Activated T-cell treated with anti-CD3 and anti-CD28 coated beads, Interleukin-2, amount 50 U/mL, for 48 hours (primary cell): ENCODE results near the gene PHF2.
A peak's percentile ranks its signal among the peaks of the same experiment; 100 is the strongest.

ENCODE experiments used
- DNase-seq, 2 experiments: peaks; one replicate each; pipeline ENCODE4 v3.0.0-alpha.2; 2020

Gene PHF2

DNA sequence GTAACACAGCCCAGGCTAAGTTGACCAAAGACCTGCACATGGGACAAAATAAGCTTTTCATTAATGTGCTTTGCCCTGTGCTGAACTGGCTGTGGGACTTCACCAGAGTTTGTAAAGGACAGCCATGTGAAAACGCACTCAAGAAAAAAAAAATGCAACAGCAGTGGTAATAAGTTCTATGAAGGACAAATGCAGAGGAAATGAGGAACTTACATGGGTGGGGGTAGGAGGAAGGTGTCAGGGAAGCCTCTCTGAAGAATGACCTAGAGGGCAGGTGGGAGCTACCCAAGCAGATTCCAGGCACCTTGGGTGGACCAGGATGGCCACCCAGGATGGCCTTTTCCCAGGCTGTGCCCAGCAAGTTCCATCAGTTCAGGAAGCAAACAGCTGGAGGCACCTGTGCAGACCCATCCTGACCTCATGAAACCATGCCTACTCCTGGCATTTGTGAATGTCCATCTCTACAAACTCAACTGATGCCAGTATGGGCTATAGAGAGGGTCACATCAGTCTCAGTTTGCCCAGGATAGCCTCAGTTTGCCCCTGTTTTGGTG is 6.7 kb upstream of the PHF2 start:
- DNase-seq, result no peak

DNA sequence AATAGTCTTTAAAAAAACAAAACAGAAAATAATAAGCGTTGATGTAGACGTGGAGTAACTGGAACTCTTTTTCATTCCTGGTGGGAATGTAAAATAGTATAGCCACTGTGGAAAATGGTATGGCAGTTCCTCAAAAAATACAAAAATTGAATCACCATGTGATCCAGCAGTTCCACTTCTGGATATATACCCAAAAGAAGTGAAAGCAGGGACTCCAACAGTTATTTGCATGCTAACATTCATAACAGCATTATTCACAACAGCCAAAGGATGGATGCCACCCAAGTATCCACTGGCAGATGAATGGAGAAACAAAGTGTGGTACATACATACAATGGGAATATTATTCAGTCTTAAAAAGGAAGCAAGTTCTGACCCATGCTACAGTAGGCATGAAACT is 4.2 kb upstream of the PHF2 start:
- no peak for DNase-seq

- DNase-seq, result no peak
These were observed 3.5 kb upstream of the PHF2 start for GRCh38 chr9:93572636-93573515.

- no peak for DNase-seq
These were observed 2.9 kb upstream of the PHF2 start for GRCh38 chr9:93573516-93573828.

GRCh38 chr9:93574091-93574899 is 2.1 kb upstream of the PHF2 start:
- no peak for DNase-seq

GRCh38 chr9:93574900-93575795 is 1.2 kb upstream of the PHF2 start:
- no peak for DNase-seq

- DNase-seq, result peak; percentile 69 to 72
These were observed 557 bp upstream of the PHF2 start for GRCh38 chr9:93575796-93576257.

GRCh38 chr9:93577078-93577974 is 942 bp downstream of the PHF2 start:
- peak; percentile 35 to 52 for DNase-seq

DNA sequence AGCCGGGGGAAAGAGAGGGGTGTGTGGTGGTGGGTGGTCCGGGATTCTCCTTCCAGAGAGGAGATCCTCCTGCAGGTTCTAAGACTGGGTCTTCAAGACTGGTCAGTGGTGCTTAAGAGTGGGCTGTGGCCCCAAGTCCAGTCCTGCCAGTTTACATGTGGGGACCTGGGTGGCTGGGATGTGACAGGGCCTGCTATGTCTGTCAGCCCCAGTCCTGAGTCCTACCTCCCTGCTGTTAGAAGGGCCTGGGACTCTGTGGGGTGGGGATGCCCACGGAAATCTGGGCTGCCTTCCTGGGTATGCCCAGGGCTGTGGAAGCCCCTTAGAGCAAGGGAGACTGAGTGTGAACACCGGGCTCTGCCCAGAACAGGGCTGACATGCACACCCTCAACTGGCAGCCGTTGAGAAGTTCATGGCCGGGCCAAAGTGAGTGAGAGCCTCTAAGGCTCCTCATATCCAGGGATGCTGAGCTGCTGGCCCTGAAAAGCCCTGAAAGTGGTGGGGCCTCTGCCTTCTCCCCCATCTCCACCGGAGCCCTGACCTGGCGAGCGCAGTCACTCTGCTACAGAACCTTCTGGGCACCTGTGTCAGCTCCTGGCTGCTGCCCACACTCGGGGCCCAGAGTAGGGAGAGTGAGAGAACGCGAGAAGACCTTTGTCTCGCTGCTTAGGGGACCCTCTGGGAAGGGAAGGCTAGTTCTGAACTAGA is 1.7 kb downstream of the PHF2 start:
- no peak for DNase-seq

DNA sequence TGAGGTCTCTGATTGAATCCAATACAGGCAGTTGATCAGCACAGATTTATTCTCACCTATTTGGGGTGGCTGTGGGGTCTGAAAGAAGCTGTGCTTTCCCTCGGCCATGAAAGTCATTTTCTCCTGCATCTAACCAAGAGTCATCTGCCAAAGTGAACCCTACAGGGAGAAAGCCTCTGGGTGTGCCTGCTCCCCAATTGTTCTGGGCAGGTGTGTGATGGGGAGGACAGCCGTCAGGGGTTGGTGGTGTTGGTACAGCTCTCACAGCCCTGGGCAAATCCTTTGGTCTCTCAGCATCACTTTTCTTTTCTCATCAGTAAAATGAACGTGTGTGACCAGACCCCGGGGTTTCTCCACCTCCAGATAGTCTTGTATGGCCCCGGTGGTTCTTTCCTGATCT is 2.5 kb downstream of the PHF2 start:
- DNase-seq, result peak; percentile 13 to 16

GRCh38 chr9:93579711-93580516 is 3.5 kb downstream of the PHF2 start:
- DNase-seq, result peak in 1 of 2 experiments; percentile 11

- DNase-seq, result peak; percentile 9 to 15
These were observed 4.4 kb downstream of the PHF2 start for GRCh38 chr9:93580654-93581380.

- peak in 1 of 2 experiments; percentile 6 for DNase-seq
These were observed 5.7 kb downstream of the PHF2 start for GRCh38 chr9:93582115-93582514.

DNA sequence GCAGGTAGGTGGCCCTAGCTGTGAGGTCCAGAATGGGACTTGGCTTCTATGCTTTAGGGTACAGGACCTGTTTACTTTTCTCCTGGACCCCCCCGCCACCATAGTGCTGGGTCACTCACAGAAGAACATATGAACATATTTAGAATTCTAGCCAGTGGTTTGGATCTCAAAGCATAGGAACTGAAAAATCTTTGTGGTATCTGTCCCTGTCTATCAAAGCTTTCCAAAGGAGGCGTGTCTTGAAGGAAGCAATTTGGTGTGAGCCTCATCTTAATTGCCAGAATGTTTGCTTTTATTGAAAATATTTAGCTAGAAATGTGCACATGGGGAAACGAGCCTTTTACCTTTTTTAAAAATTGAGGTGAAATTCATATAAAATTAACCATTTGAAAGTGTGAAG is 6.2 kb downstream of the PHF2 start:
- no peak for DNase-seq

DNA sequence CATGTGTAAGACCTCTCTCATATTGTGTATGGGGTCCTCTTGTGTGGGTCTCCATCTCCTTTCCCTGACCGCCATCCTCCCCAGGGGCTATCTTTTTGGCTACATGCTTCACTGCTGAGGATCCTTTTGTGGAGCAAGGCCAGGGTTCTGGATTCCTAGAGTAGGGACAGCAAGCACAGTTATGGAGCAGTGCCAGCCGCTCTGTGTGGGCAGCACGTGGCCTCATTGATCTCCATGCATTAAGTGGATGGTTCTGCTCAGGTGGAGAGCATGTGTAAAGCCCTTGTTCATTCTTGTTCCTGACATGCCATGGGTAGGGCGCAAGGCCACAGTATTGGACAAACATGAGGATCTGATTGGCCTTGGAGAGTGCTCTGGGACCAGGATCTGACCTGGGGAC is 8.9 kb downstream of the PHF2 start:
- no peak for DNase-seq

GRCh38 chr9:93585695-93586094 is 9.3 kb downstream of the PHF2 start:
- DNase-seq, result no peak

DNA sequence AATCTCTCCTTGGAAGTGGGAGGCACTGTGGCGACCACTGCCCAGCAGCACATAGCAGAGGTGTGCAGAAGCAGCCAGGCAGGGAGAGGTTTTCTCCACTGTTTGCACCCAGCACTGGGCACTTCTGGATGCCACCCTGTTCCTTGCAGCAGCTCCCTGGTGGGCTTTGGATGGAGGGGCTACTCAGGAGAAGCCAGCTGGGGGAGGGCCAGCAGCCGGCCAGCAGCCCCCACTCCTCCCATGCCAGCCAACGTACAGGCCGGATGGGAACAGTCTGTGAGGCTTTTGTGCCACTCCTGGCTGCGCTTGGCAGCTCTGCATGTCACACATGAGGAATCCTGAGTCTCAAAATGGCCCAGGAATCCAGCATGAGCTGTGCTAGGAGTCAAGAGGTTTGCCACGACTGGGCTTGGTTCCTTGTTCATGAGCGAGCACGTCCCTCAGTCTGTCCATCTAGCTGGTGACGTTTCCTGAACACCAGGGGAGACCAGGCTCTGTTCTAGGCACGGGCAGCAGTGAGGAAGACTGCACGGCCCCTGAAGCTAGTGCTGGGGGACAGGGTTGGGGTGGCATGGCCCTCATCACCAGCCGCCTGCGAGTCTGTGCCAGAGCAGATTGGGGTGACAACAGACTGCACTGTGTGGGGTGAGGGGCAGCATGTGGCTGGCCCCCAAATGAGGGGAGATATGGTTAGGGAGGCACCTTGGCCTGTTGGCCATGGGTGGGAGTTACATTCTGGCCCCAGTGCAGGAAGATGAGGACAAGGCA is 10.1 kb downstream of the PHF2 start:
- DNase-seq, result no peak

DNA sequence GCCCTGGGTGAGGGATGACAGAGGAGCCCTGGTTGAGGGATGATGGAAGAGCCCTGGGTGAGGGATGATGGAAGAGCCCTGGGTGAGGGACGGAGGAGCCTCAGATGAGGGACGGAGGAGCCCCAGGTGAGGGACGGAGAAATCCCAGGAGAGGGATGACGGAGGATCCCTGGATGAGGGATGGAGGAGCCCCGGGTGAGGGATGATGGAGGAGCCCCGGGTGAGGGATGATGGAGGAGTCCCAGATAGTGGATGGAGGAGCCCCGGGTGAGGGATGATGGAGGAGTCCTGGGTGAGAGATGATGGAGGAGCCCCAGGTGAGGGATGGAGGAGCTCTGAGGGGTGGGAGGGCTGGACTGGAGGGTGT is 10.9 kb downstream of the PHF2 start:
- DNase-seq, result no peak
